HUES48 (cell line): Measurements from ENCODE around the gene CASS4.
A peak's percentile ranks its signal among the peaks of the same experiment; 100 is the strongest.
"Not testable (repeated sequence)": the region's sequence is repeated elsewhere in the genome, so short reads cannot be mapped to it uniquely, and the experiment has no call there.

Experiments
- H3K27ac ChIP-seq: one replicate; pipeline ENCODE4 v1.7.0; 2013; ENCODE audit warnings: low read depth, low read length, inconsistent platforms
- H3K27me3 ChIP-seq: 2 replicates; pipeline ENCODE4 v1.6.1; 2013; ENCODE audit warnings: mild to moderate bottlenecking, low read length; ENCODE audit not compliant: control insufficient read depth, insufficient read depth
- H3K36me3 ChIP-seq: 2 replicates; pipeline ENCODE4 v1.6.1; 2013; ENCODE audit warnings: low read length; ENCODE audit not compliant: control insufficient read depth, insufficient read depth
- H3K4me1 ChIP-seq: 2 replicates; pipeline ENCODE4 v1.6.1; 2013; ENCODE audit warnings: mild to moderate bottlenecking, low read length; ENCODE audit not compliant: control insufficient read depth, insufficient read depth
- H3K4me3 ChIP-seq: 2 replicates; pipeline ENCODE4 v1.5.1; 2013; ENCODE audit warnings: mild to moderate bottlenecking, low read depth, low read length
- H3K9ac ChIP-seq: 2 replicates; pipeline ENCODE4 v1.6.1; 2013; ENCODE audit warnings: mild to moderate bottlenecking, low read depth, low read length, moderate library complexity
- H3K9me3 ChIP-seq: 2 replicates; pipeline ENCODE4 v1.6.1; 2013; ENCODE audit warnings: low read length; ENCODE audit not compliant: control insufficient read depth, insufficient read depth

The CASS4 gene

DNA sequence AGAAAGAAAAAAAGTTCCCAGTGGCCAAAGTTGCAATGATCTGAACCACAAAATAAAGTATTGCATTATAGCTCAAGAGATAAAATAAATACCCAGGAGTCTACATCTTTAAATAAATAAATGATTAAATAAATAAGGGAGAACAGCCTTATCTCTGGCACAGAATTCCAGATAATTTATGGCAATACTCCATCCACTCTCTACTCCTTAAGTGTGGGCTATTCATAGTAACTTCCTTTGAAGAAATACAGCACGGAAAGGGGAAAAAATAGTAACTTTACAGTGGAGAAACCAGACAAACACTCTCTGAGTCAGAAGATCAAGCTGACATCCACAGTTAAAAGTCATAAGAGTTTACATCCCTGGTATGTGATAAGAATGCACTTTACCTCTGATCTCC lies 31.7 kb upstream of the CASS4 start:
- Histone ChIP-seq H3K36me3 (peaks cover 91% of the 10 kb centered on the region), H3K9me3 (no peaks in the 10 kb centered on the region), H3K27ac (no peak overlapping the region), H3K4me3 (no peak overlapping the region), H3K27me3 (no peaks in the 10 kb centered on the region), H3K9ac (no peak overlapping the region), H3K4me1 (no peaks in the 10 kb centered on the region; the same call in 1 of the 2 replicates)

- Histone ChIP-seq H3K9ac (no peak overlapping the region), H3K36me3 (peaks cover 90% of the 10 kb centered on the region), H3K27me3 (no peaks in the 10 kb centered on the region), H3K4me3 (no peak overlapping the region), H3K4me1 (no peaks in the 10 kb centered on the region; the same call in 1 of the 2 replicates), H3K27ac (no peak overlapping the region), H3K9me3 (no peaks in the 10 kb centered on the region)
Observed at GRCh38 chr20:56381501-56381900, 30.6 kb upstream of the CASS4 start.

- Histone ChIP-seq H3K4me3 (no peak overlapping the region), H3K27ac (no peak overlapping the region), H3K9ac (no peak overlapping the region), H3K9me3 (no peaks in the 10 kb centered on the region), H3K36me3 (peaks cover 91% of the 10 kb centered on the region), H3K27me3 (no peaks in the 10 kb centered on the region), H3K4me1 (no peaks in the 10 kb centered on the region; the same call in 1 of the 2 replicates)
Observed at GRCh38 chr20:56382696-56383095, 29.4 kb upstream of the CASS4 start.

GRCh38 chr20:56383334-56383733 lies 28.7 kb upstream of the CASS4 start:
- Histone ChIP-seq H3K9me3 (no peaks in the 10 kb centered on the region), H3K9ac (no peak overlapping the region), H3K27ac (no peak overlapping the region), H3K36me3 (peaks cover 91% of the 10 kb centered on the region), H3K27me3 (no peaks in the 10 kb centered on the region), H3K4me1 (no peaks in the 10 kb centered on the region; the same call in 1 of the 2 replicates), H3K4me3 (no peak overlapping the region)

- Histone ChIP-seq H3K4me1 (no peaks in the 10 kb centered on the region; the same call in 1 of the 2 replicates), H3K9ac (no peak overlapping the region), H3K27me3 (no peaks in the 10 kb centered on the region), H3K36me3 (peaks cover 96% of the 10 kb centered on the region), H3K4me3 (no peak overlapping the region), H3K27ac (no peak overlapping the region), H3K9me3 (no peaks in the 10 kb centered on the region)
Observed at GRCh38 chr20:56385130-56385529, 26.9 kb upstream of the CASS4 start.

DNA sequence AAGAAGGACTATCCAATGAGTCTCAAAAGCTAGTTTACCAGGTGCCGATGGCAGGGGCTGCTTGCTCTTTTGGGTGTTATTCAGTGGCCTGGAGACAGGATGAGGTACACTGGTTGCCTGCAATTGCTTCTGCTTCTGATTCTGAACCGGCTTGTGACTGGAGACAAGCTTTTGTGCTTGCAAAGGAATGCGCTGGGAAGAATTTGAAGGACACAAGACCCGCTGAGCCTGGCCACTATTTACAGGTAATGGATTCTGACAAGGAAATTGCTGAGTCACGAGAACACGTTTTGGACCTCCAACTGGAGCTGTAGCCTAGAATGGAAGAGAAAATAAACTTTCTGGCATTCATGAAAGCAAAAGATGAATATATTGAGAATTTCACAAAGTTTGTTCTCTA lies 25.8 kb upstream of the CASS4 start:
- H3K4me1 ChIP-seq: peaks cover 7% of the 10 kb centered on the region
- no peaks in the 10 kb centered on the region for H3K9me3 ChIP-seq
- no peak overlapping the region for H3K4me3 ChIP-seq
- no peaks in the 10 kb centered on the region for H3K27me3 ChIP-seq
- no peak overlapping the region for H3K27ac ChIP-seq
- H3K9ac ChIP-seq: no peak overlapping the region
- H3K36me3 ChIP-seq: peaks cover 91% of the 10 kb centered on the region

GRCh38 chr20:56388882-56389281 lies 23.2 kb upstream of the CASS4 start:
- Histone ChIP-seq H3K27ac (no peak overlapping the region), H3K9me3 (no peaks in the 10 kb centered on the region), H3K27me3 (no peaks in the 10 kb centered on the region), H3K9ac (no peak overlapping the region), H3K4me1 (peaks cover 10% of the 10 kb centered on the region), H3K36me3 (peaks cover 66% of the 10 kb centered on the region), H3K4me3 (no peak overlapping the region)

DNA sequence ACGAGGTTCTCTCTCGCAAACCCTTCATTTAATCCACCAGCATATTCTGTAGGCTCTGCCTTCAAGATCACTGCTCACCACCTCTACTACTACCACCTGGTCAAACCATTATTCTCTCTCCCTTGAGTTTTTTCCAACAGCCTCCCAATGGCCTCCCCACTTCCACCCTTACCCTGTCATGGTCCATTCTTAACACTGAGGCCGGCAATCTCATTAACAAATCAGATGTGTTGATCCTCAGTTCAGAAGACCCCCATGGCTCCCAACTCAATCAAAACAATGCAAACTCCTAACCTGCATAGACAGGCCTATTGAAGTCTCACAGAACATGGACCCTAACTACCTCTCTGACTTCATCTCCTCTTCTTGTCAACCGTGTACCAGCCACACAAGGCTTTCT lies 22.3 kb upstream of the CASS4 start:
- H3K9me3 ChIP-seq: no peaks in the 10 kb centered on the region
- no peaks in the 10 kb centered on the region for H3K27me3 ChIP-seq
- no peak overlapping the region for H3K27ac ChIP-seq
- H3K36me3 ChIP-seq: peaks cover 58% of the 10 kb centered on the region
- peaks cover 10% of the 10 kb centered on the region for H3K4me1 ChIP-seq
- no peak overlapping the region for H3K4me3 ChIP-seq
- H3K9ac ChIP-seq: no peak overlapping the region

GRCh38 chr20:56390396-56390795 lies 21.7 kb upstream of the CASS4 start:
- peaks cover 58% of the 10 kb centered on the region for H3K36me3 ChIP-seq
- H3K9ac ChIP-seq, H3K9me3 ChIP-seq, H3K27ac ChIP-seq, H3K27me3 ChIP-seq: not testable (repeated sequence)
- H3K4me1 ChIP-seq: peaks cover 10% of the 10 kb centered on the region
- peak overlapping the region; percentile 87 for H3K4me3 ChIP-seq

- peak overlapping the region; percentile 82 for H3K9ac ChIP-seq
- H3K27me3 ChIP-seq: no peaks in the 10 kb centered on the region
- peaks cover 59% of the 10 kb centered on the region for H3K36me3 ChIP-seq
- H3K4me3 ChIP-seq: peak overlapping the region; percentile 87
- H3K4me1 ChIP-seq: peaks cover 10% of the 10 kb centered on the region
- no peaks in the 10 kb centered on the region for H3K9me3 ChIP-seq
- no peak overlapping the region for H3K27ac ChIP-seq
Observed at GRCh38 chr20:56391037-56391436, 21.0 kb upstream of the CASS4 start.

- Histone ChIP-seq H3K27ac (peak overlapping the region; percentile 95), H3K4me1 (peaks cover 10% of the 10 kb centered on the region), H3K4me3 (peak overlapping the region; percentile 87), H3K9me3 (no peaks in the 10 kb centered on the region), H3K9ac (peak overlapping the region; percentile 82), H3K36me3 (peaks cover 59% of the 10 kb centered on the region), H3K27me3 (no peaks in the 10 kb centered on the region)
Observed at GRCh38 chr20:56391596-56392131, 20.4 kb upstream of the CASS4 start.
